Brain pericyte (primary cell): ENCODE measurements around the gene KRT9.

Source experiments
- DNase-seq: peaks from one replicate; pipeline ENCODE4 v3.0.0-alpha.2; 2012; ENCODE audit warnings: low read depth, low spot score

The KRT9 gene

GRCh38 chr17:41530062-41531048 is 41.5 kb downstream of the KRT9 start:
- no peak for DNase-seq

GRCh38 chr17:41529491-41529915 is 42.4 kb downstream of the KRT9 start:
- DNase-seq, result no peak

- DNase-seq, result no peak
Observed at GRCh38 chr17:41528959-41529353, 42.9 kb downstream of the KRT9 start.

GRCh38 chr17:41527063-41528023 is 44.5 kb downstream of the KRT9 start:
- no peak for DNase-seq

- DNase-seq, result no peak
Observed at GRCh38 chr17:41524261-41524660, 47.6 kb downstream of the KRT9 start.

- DNase-seq, result no peak
Observed at GRCh38 chr17:41523787-41524186, 48.1 kb downstream of the KRT9 start.

GRCh38 chr17:41523225-41523593 is 48.6 kb downstream of the KRT9 start:
- no peak for DNase-seq

GRCh38 chr17:41522301-41523224 is 49.3 kb downstream of the KRT9 start:
- no peak for DNase-seq

- no peak for DNase-seq
Observed at GRCh38 chr17:41521574-41522261, 50.1 kb downstream of the KRT9 start.

- DNase-seq, result no peak
Observed at GRCh38 chr17:41520821-41521521, 50.9 kb downstream of the KRT9 start.

GRCh38 chr17:41519501-41520224 is 52.2 kb downstream of the KRT9 start:
- no peak for DNase-seq

GRCh38 chr17:41518789-41519449 is 52.9 kb downstream of the KRT9 start, which contains the start of gene KRT15:
KRT15 (minus strand) TSS chr17:41518890; CDS start chr17:41518827, 63 bp downstream.
- DNase-seq, result no peak

GRCh38 chr17:41518031-41518430 is 53.8 kb downstream of the KRT9 start:
- no peak for DNase-seq

GRCh38 chr17:41516830-41517283 is 55.0 kb downstream of the KRT9 start:
- DNase-seq, result no peak

GRCh38 chr17:41516147-41516829 is 55.6 kb downstream of the KRT9 start:
- DNase-seq, result no peak
